ENCODE measurements around the gene COG1.
A peak's percentile ranks its signal among the peaks of the same experiment; 100 is the strongest.
"Not testable (repeated sequence)": the region's sequence is repeated elsewhere in the genome, so short reads cannot be mapped to it uniquely, and the experiment has no call there.

COG1 gene, protein sequence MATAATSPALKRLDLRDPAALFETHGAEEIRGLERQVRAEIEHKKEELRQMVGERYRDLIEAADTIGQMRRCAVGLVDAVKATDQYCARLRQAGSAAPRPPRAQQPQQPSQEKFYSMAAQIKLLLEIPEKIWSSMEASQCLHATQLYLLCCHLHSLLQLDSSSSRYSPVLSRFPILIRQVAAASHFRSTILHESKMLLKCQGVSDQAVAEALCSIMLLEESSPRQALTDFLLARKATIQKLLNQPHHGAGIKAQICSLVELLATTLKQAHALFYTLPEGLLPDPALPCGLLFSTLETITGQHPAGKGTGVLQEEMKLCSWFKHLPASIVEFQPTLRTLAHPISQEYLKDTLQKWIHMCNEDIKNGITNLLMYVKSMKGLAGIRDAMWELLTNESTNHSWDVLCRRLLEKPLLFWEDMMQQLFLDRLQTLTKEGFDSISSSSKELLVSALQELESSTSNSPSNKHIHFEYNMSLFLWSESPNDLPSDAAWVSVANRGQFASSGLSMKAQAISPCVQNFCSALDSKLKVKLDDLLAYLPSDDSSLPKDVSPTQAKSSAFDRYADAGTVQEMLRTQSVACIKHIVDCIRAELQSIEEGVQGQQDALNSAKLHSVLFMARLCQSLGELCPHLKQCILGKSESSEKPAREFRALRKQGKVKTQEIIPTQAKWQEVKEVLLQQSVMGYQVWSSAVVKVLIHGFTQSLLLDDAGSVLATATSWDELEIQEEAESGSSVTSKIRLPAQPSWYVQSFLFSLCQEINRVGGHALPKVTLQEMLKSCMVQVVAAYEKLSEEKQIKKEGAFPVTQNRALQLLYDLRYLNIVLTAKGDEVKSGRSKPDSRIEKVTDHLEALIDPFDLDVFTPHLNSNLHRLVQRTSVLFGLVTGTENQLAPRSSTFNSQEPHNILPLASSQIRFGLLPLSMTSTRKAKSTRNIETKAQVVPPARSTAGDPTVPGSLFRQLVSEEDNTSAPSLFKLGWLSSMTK

DNA sequence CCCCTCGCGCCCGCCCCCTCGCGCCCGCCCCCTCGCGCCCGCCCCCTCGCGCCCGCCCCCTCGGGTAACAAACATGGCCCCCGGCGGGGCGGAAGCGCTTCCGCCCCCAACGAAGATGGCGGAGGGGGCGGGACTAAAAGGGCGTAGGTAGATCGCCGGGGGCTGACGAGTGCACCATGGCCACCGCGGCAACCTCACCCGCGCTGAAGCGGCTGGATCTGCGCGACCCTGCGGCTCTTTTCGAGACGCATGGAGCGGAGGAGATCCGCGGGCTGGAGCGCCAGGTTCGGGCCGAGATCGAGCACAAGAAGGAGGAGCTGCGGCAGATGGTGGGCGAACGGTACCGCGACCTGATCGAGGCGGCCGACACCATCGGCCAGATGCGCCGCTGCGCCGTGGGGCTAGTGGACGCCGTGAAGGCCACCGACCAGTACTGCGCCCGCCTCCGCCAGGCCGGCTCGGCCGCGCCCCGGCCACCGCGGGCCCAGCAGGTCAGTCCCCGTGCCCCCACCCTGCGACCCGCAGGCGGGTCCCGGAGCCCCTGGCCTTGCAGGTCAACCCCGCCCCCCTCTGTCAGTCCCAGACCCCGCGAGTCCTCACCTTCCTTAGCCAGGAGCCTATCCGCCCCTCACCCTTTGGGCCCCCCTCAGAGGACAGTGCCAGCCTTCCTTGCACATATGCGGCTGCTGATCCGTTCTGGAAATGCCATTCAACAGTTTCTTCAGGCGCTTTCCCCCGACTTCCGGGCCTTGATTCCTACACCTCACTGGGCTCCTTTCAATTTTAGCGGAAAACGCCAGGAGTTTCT, at the start of gene COG1:
Gene COG1, plus strand, starts transcription at position 162 of the 808 bp plus-strand sequence. Its CDS starts 15 bp downstream, at position 177.
- DNase-seq: peak; percentile 90

- not testable (repeated sequence) for DNase-seq
These were observed 48.6 kb upstream of the COG1 start for GRCh38 chr17:73144209-73144608.

DNA sequence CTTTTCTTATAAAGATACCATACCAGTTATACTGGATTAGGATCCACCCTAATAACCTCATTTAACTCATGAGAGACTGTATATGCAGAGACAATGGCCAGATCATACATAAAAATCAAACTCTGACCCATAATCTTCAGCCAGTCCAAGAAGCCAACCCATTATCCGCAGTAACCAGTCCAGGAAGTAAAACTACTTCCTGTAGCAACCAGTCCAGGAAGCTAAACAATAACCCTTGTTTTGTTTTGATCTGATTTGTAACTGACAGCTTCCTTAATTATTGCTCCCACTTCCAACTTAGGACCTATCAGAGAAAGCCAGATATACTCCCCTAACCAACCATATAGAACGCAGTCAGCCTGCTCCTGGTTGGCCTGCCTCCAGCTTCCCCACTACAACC, 47.2 kb upstream of the COG1 start:
- DNase-seq: no peak

DNA sequence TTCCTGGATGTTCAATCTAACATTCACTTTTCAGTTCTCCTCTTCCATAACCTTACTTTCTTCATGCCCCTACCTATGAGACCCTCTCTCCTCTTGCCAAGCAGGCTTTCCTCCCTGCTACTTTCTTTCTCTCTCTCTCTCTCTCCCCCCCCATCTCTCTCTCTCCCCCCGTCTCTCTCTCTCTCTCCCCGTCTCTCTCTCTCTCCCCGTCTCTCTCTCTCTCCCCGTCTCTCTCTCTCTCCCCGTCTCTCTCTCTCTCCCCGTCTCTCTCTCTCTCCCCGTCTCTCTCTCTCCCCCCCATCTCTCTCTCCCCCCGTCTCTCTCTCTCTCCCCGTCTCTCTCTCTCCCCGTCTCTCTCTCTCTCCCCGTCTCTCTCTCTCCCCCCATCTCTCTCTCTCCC, 45.1 kb upstream of the COG1 start:
- not testable (repeated sequence) for DNase-seq

DNA sequence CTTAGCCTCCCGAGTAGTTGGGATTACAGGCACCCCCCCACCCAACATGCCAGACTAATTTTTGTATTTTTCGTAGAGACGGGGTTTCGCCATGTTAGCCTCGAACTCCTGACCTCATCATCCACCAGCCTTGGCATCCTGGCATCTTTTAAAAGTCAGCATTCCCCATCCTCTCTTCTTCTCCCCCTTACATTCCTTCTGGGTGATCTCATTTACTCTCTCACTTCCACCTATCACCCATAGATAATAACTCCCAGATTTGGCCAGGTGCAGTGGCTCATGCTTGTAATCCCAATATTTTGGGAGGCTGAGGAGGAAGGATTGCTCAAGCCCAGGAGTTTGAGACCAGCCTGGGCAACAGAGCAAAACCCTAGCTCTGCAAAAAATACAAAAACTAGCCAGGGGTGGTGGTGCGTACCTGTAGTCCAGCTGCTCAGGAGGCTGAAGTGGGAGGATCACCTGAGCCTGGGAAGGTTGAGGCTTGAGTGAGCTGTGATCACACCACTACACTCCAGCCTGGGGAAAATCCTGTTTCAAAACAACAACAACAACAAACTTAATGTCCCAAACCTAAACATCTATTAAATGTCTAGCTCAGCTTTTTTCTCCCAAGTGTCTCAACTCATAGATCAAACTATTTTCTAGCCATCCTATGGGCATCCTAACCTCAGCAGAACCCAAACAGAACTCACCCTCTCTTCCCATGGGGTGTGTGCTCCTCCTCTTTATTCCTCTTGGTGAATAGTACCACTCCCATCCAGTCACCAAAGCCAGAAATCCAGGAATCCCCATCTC, 44.1 kb upstream of the COG1 start:
- peak; percentile 8 for DNase-seq

- DNase-seq: not testable (repeated sequence)
These were observed 42.1 kb upstream of the COG1 start for GRCh38 chr17:73150622-73151300.

DNA sequence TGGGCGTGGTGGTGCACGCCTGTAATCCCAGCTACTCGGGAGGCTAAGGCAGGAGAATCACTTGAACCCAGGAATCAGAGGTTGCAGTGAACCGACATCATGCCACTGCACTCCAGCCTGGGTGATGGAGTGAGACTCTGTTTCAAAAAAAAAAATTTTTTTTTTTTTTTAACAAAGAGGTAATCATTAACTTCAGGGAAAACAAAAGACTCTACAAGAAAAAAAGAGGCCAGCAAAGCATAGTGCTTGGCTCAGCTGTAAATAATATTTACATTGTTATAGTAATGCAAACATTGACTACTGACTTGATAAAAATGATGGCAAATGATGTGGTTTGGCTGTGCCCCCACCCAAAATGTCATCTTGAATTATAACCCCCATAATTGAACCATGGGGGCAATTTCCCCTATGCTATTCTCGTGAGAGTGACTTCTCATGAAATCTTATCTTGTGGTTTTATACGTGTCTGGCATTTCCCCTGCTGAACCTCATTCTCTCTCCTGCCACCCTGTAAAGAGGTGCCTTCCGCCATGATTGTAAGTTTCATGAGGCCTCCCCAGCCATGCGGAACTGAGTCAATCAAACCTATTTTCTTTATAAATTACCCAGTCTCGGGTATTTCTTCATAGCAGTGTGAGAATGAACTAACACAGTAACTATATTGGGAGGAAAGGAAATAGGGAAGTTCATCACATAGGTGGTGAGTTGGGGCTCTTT, 40.8 kb upstream of the COG1 start:
- DNase-seq: no peak

- DNase-seq: no peak
These were observed 37.3 kb upstream of the COG1 start for GRCh38 chr17:73155410-73156165.

GRCh38 chr17:73156166-73156840, 36.6 kb upstream of the COG1 start:
- DNase-seq: peak; percentile 82

DNA sequence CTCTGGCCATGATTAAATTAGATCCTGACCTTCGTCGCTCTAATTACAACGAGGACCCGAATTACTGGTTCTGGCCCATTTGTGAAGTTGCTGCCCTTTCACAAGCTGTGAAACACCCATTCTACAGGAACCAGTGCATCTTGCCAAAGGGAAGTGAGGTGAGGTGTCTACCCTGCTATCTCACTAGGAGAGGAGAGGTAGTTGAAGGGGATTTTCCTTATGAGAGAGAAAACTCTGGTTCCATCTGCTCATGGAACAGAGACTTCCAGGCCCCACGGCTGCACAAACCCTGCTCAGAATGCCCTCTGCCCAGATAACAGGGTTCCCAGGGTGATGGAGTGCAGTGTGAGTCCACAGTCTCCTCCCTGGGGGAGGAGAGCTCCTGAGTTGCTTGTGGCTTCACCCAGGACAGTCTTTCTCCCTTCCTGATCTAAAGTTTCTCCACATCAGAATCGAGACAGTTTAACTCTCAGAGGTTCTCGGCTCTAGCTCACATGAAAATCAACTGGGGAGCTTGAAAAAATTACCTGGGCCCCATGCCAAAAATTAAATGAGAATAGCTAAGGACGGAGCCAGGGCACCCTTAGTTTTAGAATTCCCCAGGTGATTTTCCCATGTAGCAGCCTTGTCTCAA, 35.9 kb upstream of the COG1 start:
- DNase-seq: no peak

GRCh38 chr17:73157521-73157890, 35.3 kb upstream of the COG1 start:
- DNase-seq: no peak

- DNase-seq: no peak
These were observed 34.7 kb upstream of the COG1 start for GRCh38 chr17:73158133-73158532.

- no peak for DNase-seq
These were observed 31.8 kb upstream of the COG1 start for GRCh38 chr17:73160980-73161630.

- no peak for DNase-seq
These were observed 29.8 kb upstream of the COG1 start for GRCh38 chr17:73163043-73163442.

- DNase-seq: peak; percentile 19
These were observed 27.0 kb upstream of the COG1 start for GRCh38 chr17:73165616-73166404.

DNA sequence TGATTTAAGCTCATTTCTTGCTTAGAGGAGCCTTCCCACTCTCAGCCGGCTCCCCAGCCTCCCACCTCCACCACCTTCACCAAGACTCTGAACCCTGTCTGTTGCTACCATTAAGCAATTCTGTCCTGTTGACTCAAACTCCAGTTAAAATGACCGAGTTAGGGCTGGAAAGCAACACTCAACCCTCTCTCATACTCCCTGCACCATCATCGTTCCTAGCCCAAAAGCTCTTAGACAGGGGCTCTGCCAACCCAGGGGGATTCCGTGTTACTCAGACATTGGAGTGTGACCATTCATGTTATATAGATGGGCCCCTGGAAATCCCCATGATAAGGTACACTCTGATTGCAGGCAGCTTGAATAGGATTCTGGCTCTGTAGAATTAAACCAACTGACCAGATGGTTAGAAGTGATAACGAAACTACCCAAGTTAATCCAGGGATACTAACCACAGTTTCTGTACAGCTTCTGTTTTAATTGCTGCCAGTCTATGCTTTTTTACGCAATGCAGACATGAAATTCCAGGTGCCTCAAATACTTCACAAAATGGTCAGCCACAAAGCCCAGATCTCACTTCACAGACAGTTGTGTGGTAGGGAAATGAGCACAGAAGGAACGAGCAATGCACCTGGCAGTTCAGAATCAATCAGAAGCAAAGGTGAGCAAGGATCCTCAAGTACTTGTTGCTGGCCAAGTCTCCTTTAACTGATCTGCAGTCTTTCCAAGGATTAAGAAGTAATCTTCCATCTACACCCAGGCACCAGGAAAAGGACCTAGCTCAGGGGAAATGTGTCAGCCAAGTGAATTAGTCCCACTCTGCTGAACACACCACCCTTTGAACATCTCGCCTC, 25.9 kb upstream of the COG1 start:
- no peak for DNase-seq

Data from EL (cell line).